ENCODE results near the gene ADGRE2. TPM values are rescaled to one million over a fixed set of nuclear protein-coding genes. Genes with fewer than 3 reads are reported as not detected.

ADGRE2 gene
- total RNA-seq, 2 experiments from 2014 or later = 0.11 TPM; not detected in 1

- no peak for DNase-seq (ENCODE audit: low spot score)
- H2AFZ ChIP-seq (ENCODE audit: low read length) = 0 out of 2 replicates have a peak overlapping the region, but pooled peaks have one; percentile 24
- H3K27ac ChIP-seq (ENCODE audit: low read depth, low read length, poor library complexity, severe bottlenecking) = no peak overlapping the region
- H4K20me1 ChIP-seq (ENCODE audit: insufficient read depth, low read length) = no peaks in the 10 kb centered on the region; the same call in 1 of the 2 replicates
- H3K9me3 ChIP-seq (ENCODE audit: low read length) = no peaks in the 10 kb centered on the region
- no peak overlapping the region for H3K4me2 ChIP-seq (ENCODE audit: low read length)
- TF ChIP-seq CTCF (conservative IDR thresholded peaks at IDR 0.05; ENCODE audit: low read length) (no peak), EZH2phosphoT487 (IDR thresholded peaks at IDR 0.05; ENCODE audit: borderline replicate concordance, low read depth, low read length) (no peak)
- H3K4me1 ChIP-seq (ENCODE audit: insufficient read depth, low read length, poor library complexity, severe bottlenecking) = no peaks in the 10 kb centered on the region
- H3K9me2 ChIP-seq (ENCODE audit: insufficient read depth, low read length) = no peaks in the 10 kb centered on the region
- ChIA-PET POLR2A (no interaction called here), CTCF (ENCODE audit: unreplicated experiment) (no interaction called here)
- BruUV-seq (replicated peaks) = no TSS peak
- intact Hi-C loops (cut with micrococcal nuclease; ENCODE audit: unreplicated experiment) = no loop called here
- H3K4me3 ChIP-seq (ENCODE audit: low read depth, low read length, poor library complexity, severe bottlenecking) = no peak overlapping the region
- no peaks in the 10 kb centered on the region for H3K36me3 ChIP-seq (ENCODE audit: insufficient read depth, low read length)
- H3K79me2 ChIP-seq (ENCODE audit: insufficient read depth, low read depth, low read length) = no peaks in the 10 kb centered on the region
Measured at GRCh38 chr19:14809272-14810057, 31.1 kb upstream of the ADGRE2 start.

GRCh38 chr19:14804765-14805164 lies 26.4 kb upstream of the ADGRE2 start:
- H2AFZ ChIP-seq (ENCODE audit: low read length) = no peak overlapping the region
- no peak for DNase-seq (ENCODE audit: low spot score)
- H3K9me3 ChIP-seq (ENCODE audit: low read length) = no peaks in the 10 kb centered on the region
- no peaks in the 10 kb centered on the region for H3K36me3 ChIP-seq (ENCODE audit: insufficient read depth, low read length)
- POLR2A ChIA-PET = no interaction called here
- H3K79me2 ChIP-seq (ENCODE audit: insufficient read depth, low read depth, low read length) = no peaks in the 10 kb centered on the region
- intact Hi-C loops (cut with micrococcal nuclease; ENCODE audit: unreplicated experiment) = no loop called here
- CTCF ChIA-PET (ENCODE audit: unreplicated experiment) = no interaction called here
- TF ChIP-seq CTCF (conservative IDR thresholded peaks at IDR 0.05; ENCODE audit: low read length) = no peak
- no peak for TF ChIP-seq EZH2phosphoT487 (IDR thresholded peaks at IDR 0.05; ENCODE audit: borderline replicate concordance, low read depth, low read length)
- H4K20me1 ChIP-seq (ENCODE audit: insufficient read depth, low read length) = no peaks in the 10 kb centered on the region
- no peaks in the 10 kb centered on the region for H3K4me1 ChIP-seq (ENCODE audit: insufficient read depth, low read length, poor library complexity, severe bottlenecking)
- H3K27ac ChIP-seq (ENCODE audit: low read depth, low read length, poor library complexity, severe bottlenecking) = no peak overlapping the region
- no peak overlapping the region for H3K4me2 ChIP-seq (ENCODE audit: low read length)
- H3K4me3 ChIP-seq (ENCODE audit: low read depth, low read length, poor library complexity, severe bottlenecking) = no peak overlapping the region
- no peaks in the 10 kb centered on the region for H3K9me2 ChIP-seq (ENCODE audit: insufficient read depth, low read length)
- no TSS peak for BruUV-seq (replicated peaks)

GRCh38 chr19:14798760-14799159 lies 20.4 kb upstream of the ADGRE2 start:
- Histone ChIP-seq H3K9me2 (ENCODE audit: insufficient read depth, low read length) (no peaks in the 10 kb centered on the region), H3K36me3 (ENCODE audit: insufficient read depth, low read length) (no peaks in the 10 kb centered on the region), H3K9me3 (ENCODE audit: low read length) (no peaks in the 10 kb centered on the region), H4K20me1 (ENCODE audit: insufficient read depth, low read length) (no peaks in the 10 kb centered on the region), H3K27ac (ENCODE audit: low read depth, low read length, poor library complexity, severe bottlenecking) (no peak overlapping the region), H3K4me3 (ENCODE audit: low read depth, low read length, poor library complexity, severe bottlenecking) (no peak overlapping the region), H3K79me2 (ENCODE audit: insufficient read depth, low read depth, low read length) (no peaks in the 10 kb centered on the region), H2AFZ (ENCODE audit: low read length) (no peak overlapping the region), H3K4me2 (ENCODE audit: low read length) (no peak overlapping the region), H3K4me1 (ENCODE audit: insufficient read depth, low read length, poor library complexity, severe bottlenecking) (no peaks in the 10 kb centered on the region)
- BruUV-seq (replicated peaks) = no TSS peak
- TF ChIP-seq EZH2phosphoT487 (IDR thresholded peaks at IDR 0.05; ENCODE audit: borderline replicate concordance, low read depth, low read length) (no peak), CTCF (conservative IDR thresholded peaks at IDR 0.05; ENCODE audit: low read length) (no peak)
- no peak for DNase-seq (ENCODE audit: low spot score)
- POLR2A ChIA-PET = interaction anchor here (0.6 kb wide), 1 partner anchor 263 kb away, joined by 4 read pairs; no protein-coding TSS in a partner anchor
- CTCF ChIA-PET (ENCODE audit: unreplicated experiment) = no interaction called here
- intact Hi-C loops (cut with micrococcal nuclease; ENCODE audit: unreplicated experiment) = no loop called here

All from OCI-LY7 (cell line).